GM21423 (cell line): ENCODE results near the gene EXOC2.
A peak's percentile ranks its signal among the peaks of the same experiment; 100 is the strongest.

ENCODE experiments used
- ATAC-seq: cut with Tn5 transposase; IDR thresholded peaks from one replicate; pipeline ENCODE4 v1.9.1; 2021; ENCODE audit warnings: mild to moderate bottlenecking, moderate library complexity; ENCODE audit not compliant: unreplicated experiment

Gene EXOC2, protein sequence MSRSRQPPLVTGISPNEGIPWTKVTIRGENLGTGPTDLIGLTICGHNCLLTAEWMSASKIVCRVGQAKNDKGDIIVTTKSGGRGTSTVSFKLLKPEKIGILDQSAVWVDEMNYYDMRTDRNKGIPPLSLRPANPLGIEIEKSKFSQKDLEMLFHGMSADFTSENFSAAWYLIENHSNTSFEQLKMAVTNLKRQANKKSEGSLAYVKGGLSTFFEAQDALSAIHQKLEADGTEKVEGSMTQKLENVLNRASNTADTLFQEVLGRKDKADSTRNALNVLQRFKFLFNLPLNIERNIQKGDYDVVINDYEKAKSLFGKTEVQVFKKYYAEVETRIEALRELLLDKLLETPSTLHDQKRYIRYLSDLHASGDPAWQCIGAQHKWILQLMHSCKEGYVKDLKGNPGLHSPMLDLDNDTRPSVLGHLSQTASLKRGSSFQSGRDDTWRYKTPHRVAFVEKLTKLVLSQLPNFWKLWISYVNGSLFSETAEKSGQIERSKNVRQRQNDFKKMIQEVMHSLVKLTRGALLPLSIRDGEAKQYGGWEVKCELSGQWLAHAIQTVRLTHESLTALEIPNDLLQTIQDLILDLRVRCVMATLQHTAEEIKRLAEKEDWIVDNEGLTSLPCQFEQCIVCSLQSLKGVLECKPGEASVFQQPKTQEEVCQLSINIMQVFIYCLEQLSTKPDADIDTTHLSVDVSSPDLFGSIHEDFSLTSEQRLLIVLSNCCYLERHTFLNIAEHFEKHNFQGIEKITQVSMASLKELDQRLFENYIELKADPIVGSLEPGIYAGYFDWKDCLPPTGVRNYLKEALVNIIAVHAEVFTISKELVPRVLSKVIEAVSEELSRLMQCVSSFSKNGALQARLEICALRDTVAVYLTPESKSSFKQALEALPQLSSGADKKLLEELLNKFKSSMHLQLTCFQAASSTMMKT

DNA sequence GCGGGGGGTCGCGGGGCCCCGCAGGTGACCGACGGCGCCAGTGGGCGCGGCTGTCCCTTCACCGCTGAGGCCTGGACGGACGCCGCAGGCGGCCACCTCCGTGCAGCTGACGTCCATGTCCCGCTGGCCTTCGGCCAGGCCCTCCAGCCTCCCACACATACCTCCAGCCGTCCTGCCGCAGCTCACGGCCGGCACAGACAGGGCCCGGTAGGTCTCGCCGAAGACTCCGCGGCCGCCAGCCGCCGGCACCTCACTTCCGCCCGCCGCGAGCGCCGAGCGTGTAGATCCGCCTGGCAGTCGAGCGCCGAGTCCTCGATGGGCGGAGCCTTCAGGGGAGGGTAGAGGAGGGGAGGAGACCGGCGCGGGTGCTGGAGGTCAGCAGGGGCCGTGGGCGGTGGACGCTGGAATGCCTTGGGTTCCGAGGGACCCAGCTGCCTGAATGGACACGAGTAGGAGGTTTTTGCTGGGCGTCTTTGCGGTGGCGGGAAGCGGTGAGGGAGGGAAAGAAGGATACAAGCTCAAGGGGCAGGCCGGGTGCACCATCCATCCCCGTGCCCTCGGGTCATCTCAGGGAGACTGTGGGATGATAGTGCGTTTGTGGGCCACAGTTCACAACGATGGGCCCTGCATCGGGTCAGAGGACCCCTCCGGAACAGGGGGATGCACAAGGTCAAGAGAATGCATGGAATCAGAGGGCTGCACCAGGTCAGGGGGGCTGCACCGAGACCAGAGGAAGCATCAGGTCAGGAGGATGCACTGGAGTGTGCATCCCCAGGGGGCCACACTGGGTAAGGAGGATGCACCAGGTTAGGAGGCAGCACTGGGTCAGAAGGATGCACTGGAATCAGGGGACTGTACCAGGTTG is at the start of gene EXOC2:
Gene EXOC2 (minus strand): TSS at position 282 of the 865 bp plus-strand sequence. CDS start 55,321 bp downstream, outside the sequence.
- ATAC-seq: peak; percentile 91

DNA sequence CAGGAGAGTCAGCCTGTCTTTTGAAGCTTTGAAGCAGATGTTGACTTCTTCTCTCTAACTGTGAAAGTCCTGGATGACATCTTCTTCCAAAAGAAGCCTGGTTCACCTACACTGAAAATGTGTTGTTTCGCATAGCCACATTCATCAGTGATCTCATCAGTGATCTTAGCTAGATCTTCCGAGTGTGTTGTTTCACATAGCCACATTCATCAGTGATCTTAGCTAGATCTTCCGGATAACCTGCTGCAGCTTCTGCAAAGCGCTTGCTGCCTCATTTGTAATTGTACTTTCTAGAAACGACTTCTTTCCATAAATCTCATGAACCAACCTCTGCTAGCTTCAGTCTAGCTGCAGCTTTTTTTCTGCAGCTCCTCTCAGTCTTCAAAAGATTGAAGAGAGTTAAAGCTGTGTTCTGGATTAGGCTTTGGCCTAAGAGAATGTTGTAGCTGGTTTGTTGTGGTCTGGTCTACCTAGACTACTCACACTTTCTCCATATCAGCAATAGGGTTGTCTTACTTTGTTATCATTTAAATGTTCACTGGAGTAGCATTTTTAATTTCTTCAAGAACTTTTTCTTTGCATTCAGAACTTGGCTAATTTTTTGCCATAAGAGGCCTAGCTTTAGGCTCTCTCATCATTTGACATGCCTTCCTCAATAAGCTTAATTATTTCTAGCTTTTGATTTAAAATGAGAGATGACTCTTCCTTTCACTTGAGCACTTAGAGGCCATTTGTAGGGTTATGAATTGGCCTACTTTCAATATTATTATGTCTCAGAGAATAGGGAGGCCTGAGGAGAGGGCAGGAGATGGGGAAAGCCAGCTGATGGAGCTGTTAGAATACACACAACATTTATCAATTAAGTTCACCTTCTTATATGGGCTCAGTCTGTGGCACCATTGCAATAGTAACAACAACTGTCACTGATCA is 48.7 kb upstream of the EXOC2 start:
- ATAC-seq: no peak

DNA sequence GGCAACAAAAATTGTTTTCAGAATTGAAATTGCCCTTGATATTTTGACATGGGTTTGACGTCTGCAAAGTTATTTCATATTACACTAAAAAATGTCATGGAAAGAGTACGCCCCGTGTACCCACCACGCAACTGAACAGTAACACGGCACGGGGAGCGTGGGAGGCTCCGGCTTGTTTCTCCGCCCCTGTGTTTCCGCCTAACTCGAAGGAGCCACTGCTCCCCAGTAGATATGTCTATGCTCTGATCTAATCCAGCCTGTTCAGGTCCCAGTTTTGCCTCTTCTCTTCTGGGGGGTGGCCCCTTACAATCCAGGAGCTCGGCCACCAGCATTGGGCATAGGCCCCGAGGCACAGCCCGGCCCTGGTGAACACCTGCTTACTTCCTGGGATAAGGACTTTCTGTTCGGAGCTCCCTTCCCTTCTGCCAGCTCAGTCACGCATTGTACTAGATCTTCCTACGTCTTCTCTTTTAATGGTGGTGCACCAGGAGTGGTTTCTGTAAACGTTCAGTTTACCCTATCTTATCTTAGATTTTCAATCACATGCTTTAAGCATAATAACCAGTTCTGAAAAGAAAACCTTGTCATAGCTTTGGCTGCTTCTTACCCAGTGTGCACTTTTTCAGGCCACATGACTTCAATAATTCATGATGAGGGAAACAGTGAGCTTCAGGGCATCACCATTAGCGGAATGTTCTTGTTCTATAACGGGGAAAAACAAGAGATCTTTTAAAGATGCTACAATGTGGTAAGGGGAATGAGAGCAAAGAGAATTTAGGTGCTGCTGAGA is 43.9 kb upstream of the EXOC2 start:
- no peak for ATAC-seq

DNA sequence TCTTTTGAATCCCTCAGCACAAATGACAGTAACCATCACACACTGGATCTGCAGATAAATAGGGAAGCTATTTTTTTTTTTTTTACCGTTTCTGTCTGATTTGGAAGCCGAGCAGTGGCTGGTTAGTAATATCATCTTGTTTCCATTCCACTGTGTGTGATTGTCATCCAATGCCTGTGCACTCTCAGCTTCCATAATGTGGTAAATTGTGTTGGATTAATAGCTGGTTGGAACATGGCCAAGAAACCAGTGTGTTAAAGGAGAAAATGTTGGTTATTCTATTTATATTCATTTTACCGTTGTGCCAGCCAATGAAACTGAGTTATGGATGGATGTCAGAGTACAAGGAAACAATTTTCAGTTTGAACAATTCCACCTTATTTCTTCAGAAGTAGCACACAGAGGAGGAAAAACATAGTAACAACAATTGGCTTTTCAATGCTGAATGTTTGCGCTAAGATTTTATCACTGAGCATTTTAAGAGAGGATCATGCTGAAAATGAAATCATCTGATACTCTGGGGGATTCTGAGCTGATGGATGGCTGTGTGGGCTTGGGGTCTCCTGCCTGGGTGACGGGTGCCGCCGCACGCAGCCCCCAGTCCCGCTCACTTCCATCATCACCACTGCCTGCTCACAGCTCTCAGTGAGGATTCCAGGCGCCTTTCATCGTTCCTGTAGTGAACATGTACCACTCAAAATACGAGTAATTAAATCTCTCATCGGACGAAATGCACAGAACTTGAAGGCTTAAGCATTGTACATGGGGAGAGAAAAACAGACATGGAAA is 40.7 kb upstream of the EXOC2 start:
- ATAC-seq: no peak

DNA sequence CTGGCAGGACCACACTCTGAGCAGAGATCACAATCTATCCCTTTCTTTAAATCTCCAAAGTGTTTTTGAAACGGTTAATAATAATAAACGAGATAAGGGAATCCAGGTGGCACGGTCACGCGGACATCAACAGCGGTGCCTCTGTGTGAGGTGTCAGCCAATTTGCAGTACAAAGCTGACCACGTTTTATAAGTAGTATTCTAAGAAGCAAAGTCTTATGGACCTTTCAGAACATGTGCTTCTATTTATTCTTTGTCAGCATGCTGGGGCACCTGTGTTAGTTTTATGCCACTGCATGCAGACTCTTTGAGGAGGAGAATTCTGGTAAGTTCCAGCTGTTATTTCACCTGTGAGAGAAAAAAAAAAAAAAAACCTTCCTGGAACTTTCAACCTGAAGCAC is 39.0 kb upstream of the EXOC2 start:
- no peak for ATAC-seq

DNA sequence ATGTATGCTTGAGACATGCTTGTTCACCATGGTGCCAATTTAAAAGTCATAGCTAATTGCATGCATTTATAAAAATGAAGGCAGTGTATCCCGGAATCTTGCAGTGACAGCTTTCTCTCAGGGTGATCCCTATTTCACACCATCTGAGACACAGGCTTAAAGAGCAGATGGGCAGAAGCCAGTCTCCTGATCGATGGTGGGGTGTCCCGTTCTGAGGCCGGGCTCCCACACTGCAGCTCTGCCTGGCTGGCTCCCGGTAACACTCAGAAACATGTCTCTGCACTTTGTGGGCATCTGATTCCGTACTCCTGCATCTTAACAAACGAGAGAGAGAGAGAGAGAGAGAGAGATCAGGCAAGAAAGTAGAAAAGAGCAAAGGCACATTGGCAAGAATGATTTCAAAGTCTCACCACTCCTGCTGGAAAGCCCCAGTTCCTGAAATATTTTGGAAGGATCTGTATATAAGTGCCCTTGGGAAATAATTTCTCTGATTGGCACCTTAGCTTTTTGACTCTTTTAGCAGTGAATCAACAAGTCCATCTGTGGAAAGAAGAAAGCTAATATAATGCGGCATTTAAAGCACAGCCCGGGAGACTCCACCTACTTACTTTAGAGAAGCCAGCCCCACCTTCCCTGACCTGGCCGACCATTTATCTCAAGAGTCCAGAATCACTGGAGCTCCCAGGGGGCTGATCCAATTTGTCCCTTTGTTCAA is 36.8 kb upstream of the EXOC2 start:
- ATAC-seq: no peak

DNA sequence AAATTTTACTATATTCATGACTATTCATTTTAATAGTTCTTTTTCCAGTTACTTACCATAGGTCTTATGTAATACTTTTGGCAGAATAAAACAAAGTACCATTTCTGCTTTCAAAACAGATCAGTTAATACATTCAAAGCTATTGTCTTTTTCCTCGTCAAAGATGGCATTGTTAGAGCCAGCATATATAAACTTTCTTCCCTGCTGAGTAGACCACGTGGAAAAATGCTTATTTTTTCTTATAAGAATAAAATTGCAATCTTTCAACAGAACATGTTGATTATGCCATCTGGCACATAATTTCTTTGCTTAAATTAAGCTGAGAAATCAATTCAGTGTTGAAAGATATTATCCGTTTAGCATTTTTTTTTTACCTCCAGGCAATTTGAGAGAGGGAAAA is 34.9 kb upstream of the EXOC2 start:
- no peak for ATAC-seq

DNA sequence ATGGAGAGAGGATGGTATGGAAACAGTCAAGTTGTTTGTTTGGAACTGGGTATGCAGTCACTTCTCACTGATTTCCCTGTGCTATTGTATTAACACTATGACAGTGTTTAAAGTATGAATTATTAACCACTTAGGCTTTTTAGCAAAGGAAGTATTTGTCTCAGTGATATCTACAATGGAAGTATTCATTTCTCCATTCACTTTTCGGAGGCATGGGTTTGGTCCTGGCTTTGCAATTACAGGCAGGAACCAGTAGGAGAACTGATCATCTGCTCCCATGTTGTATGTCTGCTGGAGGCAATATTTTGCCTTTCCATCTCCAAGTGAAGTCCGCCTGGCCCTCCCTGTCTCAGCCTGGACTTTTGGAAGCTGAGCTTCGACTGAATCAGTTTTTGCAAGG is 30.6 kb upstream of the EXOC2 start:
- no peak for ATAC-seq

DNA sequence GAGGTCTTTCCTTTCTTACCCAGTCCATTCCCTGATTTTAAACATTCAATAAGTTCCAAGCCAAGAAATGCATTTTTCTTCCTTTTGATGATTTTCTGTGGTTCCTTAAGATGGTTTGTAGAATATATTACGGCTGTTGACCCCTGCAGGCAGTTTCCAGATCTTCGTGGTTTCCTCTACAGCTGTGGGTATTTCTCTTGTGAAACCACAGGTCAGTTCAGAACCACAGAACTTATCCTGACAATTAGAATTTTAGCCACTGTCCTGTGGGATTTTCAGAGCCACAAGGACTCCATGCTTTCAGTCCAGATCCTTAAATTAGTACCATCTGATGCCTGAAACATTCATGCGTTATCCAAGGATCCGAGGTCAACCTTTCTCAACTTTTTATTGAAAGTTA is 29.7 kb upstream of the EXOC2 start:
- no peak for ATAC-seq

DNA sequence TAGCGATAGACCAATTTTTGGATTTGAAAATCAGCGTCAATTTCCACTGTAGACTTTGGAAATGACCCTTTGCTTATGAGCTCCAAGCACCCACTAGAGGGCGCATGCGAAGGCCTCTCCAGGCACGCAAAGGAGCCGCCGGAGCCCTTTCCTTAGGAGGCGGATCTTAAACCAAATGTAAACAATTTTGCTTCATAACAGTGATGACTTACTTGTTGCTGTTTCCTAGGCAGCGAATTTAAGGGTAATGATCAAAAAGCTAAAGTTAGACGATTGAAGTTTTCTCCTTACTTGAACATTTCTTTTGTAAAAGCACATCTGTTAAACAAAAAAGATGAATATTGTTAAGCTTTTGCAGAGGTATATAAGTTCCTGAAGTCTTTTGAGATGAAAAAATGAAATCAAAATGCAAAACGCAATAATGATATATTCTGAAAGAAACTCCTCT is 29.2 kb upstream of the EXOC2 start:
- ATAC-seq: peak; percentile 58

DNA sequence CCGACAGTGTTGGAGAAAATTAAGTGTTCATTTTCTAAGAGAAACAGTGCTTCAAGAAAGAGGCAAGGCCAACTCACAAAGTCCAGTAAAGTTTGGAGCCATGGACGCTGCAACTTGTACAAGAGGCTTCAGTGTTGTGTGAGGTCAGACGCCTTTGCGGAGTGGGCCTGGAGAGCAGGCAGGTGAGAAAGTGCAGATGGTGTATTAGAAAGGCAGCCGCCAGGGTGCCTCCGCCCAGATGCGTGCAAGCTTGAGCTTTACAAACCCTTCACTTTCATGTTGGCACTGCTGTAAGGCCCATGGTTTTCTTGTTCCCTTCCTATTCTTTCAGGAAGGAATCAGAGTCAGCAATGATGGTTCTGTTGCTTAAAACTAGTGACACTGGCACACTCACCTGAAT is 25.4 kb upstream of the EXOC2 start:
- ATAC-seq: no peak

DNA sequence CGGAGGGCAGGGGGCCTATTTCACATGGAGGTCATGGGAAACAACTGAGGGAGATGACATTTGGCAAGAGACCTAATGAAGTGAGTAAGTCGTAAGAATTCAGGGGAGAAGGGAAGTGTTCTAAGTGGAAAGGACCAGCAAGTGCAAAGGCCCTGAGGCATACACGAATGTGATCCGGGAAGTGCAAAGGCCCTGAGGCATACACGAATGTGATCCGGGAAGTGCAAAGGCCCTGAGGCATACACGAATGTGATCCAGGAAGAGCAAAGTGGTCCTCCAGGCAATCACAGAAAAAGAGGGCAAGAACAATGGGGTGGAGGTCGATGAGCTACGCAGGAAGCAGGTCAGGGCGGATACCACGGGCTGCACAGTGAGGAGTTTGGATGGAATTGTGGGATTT is 24.2 kb upstream of the EXOC2 start:
- no peak for ATAC-seq

DNA sequence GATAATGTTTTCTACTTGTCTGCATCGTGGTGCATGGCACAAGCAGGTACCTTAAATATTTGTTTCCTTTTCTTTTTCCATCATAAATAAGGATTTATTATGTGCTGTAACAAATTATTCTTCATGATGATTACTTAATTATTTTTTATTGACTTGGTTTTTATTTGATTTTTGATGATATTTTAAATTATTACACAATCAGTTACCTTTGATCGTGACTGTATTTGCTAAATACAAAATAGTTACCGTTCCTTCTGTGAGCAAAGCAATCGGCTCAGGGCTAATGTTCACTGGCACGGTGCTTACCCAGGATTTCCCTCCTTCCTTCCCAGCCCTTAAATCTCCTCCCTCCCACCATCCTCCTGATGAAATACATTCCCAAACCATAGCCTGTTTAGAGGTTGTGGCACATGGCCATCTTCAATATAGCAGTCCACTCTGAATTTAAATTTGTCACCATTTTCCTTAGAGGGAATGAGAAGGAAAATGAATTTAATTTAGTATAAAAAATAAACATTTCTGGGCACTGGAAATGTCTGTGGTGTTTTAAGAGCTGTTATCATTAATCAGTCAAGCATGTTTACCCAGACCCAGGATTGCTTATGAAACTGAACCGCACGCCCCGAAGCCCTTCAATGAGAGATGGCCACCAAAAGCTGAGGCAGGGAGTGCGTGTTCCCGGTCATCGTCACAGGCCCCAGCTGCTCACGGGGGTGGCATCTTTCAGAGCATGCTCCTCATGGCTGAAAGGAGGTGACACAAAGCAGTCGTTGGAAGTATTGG is 23.0 kb upstream of the EXOC2 start:
- no peak for ATAC-seq

DNA sequence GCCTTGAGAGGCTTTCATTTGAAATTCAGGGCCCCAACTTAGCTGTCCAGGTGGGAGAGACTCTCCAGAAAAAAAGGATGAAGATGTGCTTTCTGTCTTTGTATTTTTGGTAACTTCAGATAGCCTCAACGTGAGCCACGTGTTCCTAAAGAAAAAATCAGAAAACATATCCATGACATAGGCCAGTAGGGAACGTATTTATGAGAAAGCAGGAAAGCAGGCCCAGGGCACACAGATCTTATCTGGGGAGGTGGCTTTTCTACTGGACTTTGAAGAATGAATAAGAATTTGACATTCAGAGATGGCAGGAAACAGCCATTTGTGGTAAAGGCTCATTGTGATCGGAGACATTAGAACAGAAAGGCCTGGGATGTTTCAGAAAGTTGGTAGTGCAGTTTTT is 21.2 kb upstream of the EXOC2 start:
- no peak for ATAC-seq

DNA sequence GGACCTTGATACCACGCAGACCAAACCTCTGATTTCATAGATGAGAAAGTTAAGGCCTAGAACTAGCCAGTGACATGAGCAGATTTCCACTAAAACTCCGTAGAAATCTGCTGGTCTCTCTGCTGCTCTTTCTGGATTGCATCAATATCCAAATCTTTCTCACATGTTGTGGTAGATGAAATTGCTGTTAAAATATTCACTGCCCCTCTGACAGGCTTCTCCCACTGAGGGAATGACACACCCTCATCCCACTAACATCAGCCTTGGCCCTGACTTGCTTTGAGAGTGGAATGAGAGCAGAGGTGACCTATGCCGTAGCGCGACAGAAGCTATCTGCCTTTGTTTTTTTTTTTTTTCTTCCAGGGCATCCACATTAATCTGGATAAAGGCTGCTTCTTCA is 20.4 kb upstream of the EXOC2 start:
- no peak for ATAC-seq

DNA sequence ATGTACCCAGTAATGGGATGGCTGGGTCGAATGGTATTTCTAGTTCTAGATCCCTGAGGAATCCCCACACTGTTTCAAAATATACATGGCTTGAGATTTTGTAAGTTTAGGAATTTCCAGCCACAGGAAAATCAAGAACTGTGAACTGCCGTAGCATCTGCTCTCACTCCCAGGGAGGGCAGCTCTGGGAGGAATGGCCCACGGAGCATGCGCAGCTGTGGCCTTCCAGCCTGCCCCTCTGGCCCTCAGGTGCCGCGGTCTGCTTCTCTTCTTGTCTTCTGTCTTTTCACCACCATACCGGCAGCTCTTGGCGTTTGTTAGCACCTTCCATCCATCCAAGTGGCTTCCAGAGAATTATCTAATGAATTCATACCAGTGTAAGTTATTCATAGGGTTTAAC is 19.9 kb upstream of the EXOC2 start:
- no peak for ATAC-seq

DNA sequence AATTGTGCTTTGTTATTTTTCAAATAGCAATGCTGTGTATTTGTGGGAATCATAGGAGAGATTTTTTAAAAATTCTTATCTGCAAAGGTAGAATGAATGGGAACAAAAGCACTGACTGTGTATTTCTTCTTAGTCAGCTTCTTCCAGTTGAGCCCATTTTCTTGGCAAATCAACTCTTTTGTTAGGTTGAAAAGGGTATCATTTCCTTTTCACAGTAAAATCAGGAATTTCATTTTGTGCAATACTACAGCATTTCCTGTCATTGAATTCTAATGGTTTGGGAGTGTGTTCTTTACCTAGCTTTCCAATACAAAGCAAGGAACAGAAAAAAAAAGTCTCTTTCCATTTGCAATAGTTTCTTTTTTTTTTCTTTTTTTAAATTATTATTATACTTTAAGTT is 19.0 kb upstream of the EXOC2 start:
- ATAC-seq: no peak
